ENCODE measurements around the gene ZNF264.

The ZNF264 gene

DNA sequence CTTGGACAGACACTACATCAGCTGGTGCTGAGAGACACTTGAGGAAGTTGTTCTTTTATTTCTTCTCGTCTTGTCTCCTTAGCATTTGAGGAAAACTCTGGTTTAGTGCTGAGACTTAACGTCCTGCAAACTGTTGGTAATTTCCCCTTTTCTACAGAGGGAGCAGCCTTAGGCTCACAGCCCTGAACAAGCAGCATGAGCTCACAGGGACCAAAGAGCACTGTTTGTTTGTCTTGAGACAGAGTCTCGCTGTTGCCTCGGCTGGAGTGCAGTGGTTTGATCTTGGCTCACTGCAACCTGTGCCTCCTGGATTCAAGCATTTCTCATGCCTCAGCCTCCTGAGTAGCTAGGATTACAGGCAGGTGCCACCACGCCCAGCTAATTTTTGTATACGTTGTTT lies 54.7 kb downstream of the ZNF264 start:
- no peak for DNase-seq

DNA sequence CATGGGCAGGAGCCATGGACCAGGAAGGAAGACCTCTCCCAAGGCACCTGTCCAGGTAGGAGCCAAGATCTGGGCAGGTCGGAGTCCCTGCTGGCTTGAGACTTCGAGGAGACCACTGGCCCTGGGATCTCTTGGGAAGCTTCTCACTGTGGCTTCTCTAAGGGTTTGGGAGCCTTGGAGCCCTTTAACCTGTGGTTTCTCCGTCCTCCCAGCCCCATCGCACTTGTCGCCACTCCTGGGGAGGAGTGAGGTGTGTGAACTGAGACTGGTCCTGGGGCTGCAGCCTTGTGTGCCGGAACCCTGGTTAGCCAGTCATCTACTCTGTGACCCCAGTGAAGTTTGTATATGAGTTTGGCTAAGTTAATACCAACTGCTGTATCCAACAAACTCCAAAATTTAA lies 57.3 kb downstream of the ZNF264 start:
- no peak for DNase-seq

DNA sequence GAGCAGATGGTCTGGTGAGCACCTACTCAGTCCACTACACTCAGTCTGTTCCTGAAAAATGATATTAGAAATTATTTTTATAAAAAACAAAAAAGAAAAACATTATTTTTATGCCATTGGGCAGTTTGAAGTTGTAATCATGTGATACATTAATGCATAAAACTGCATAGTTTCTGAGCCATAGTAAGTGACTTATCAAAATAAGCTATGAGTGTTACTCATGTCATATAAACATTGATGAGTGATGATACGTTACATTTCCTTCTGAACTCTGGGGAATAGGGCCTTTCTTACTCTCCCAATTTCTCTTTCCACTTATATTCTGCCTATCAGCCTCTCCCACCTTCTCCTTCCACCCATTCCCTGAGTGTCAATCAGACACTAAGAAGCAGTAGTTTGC lies 58.0 kb downstream of the ZNF264 start:
- no peak for DNase-seq

DNA sequence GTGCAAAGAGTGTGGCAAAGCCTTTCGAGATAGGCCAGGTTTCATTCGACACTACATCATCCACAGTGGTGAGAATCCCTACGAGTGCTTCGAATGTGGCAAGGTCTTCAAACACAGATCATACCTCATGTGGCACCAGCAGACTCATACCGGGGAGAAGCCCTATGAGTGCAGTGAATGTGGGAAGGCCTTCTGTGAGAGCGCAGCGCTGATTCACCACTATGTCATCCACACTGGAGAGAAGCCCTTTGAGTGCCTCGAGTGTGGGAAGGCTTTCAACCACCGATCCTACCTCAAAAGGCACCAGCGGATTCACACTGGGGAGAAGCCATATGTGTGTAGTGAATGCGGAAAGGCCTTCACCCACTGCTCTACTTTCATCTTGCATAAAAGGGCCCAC lies 62.5 kb downstream of the ZNF264 start:
- peak; percentile 45 for DNase-seq

DNA sequence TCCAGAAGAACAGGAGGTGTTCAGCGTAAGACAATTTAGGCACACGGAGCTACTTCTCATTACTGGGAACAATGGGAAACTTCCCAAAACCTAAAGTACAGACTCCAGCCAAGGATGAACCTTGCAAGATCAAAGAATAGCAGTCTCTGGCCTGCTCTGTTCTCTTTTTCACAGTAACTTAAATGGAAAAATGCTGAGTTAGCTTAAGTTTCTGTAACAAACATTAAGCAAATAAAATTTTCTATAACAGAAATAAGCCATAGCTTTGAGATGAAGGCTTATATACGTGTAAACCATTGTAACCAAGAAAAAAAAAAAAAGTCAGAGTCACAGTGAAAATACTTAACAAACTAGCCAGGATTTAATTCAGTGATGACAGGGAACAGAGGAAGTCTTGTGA lies 70.7 kb downstream of the ZNF264 start:
- DNase-seq: no peak

DNA sequence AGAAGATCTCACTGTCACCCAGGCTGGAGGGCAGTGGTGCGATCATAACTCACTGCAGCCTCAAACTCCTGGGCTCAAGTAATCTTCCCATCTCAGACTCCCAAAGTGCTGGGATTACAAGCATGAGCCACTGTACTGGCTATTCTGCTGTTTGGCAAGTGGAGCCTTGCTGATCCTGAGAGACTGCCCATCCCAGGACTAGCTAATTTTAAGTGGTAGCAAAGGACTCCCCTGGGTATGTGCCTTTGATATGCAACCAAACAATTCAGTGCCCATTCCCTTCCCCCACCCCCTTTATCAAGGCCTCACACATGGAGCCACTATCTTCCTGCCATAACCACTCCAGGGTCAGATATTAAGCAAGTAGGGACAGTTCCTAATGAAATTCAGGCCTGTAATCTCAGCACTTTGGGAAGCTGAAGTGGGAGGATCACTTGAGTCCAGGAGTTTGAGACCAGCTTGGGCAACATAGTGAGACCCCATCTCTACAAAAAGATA lies 72.0 kb downstream of the ZNF264 start:
- no peak for DNase-seq

DNA sequence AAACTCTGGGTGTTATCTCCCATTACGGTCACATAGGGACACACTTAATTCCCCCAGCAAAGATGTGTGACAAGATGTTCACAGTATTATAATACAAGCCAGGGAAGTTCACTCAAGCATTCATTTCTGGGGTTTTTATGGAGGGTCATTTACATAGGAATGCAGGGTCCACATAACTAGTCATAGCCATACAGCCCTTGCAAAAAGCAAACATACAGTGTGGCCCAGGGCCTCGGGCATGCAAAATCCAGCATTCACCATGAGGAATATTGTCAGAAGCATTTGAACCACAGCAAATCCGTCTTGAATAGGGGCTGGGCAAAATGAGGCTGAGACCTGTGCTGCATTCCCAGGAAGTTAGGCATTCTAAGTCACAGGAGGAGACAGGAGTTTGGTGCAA lies 76.0 kb downstream of the ZNF264 start:
- no peak for DNase-seq

DNA sequence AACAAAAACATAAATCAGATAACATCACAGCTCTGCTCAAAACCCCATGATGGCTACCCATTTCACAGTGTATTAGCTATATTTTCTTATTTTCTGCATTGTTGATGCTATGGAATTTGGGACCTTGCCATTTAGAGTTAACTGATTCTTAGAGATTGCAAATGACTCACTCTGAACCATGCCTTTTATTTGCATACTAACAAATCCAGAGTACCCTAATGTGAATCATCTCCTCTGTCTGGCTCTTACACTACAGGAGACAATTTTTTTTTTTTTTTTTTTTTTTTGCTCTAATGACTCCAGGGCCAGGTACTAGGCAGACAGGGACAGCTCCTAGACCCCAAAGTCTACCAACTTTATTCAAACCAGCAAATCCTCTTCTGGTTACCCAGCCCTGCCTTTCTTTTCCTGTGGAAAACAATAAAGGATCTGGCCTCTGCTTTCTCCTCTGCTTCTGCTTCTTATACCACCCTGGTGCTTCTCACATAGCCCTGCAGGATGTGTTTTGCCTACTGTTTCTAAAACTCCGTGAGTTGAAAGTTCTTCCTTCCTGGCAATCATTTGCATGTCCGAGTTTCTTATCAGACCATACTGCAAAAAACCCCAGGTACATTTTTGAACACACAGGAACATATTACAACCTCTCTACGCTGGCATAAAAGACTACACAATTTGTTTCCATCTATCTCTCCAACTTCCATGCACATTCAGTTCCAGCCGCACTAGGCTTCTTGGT lies 78.4 kb downstream of the ZNF264 start:
- DNase-seq: peak; percentile 89

DNA sequence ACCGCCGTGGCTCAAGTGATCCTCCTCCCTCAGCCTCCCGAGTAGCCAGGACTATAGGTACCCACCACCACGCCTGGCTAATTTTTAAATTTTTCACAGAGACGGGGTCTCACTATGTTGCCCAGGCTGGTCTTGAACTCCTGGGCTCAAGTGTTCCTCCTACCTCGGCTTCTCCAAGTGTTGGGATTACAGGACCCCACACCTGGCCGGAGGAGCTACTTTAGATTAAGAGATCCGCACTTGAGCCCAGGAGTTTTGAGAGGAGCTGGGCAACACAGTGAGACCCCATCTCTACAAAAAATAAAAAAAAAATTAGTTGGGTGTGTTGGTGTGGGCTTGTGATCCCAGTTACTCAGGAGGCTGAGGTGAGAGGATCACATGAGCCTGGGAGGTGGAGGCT lies 80.0 kb downstream of the ZNF264 start:
- no peak for DNase-seq

Data from EL (cell line).